ENCODE results near the gene CRNKL1.

The CRNKL1 gene

DNA sequence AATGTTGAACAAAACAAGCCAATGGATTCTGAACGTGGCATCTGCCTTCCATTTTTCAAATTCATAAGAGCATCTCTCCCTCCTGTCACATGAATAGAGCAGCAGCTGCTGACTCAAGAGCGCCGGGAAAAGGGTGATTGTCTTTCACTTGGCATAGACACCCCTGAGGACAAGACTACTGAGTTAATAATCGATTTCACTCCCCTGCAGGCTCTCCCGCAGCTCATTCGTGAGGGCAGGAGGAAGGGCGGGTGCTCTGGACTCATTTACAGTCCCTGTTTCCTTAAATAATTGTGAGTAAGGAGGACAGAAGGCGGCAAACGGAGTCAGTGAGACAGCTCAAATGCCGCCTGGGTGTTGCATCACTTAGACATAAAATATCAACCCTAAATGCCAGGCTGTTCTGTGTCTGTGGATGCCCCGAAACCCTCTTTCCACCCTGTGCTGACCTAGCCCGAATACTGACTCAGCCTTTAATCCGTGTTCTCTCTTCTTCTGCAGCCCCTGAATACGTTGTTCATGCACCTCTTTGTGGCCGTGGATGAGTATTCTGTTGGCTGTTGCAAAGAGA, 21.6 kb upstream of the CRNKL1 start:
- Histone ChIP-seq H3K4me3 (no peak overlapping the region), H3K27ac (no peak overlapping the region), H3K36me3 (ENCODE audit: insufficient read depth, low read length) (no peaks in the 10 kb centered on the region), H3K9ac (ENCODE audit: insufficient read length) (no peak overlapping the region), H3K9me3 (ENCODE audit: low read depth, low read length) (no peaks in the 10 kb centered on the region)
- DNase-seq (ENCODE audit: low read depth, low spot score), result no peak
- TF ChIP-seq FOXP2 (optimal IDR thresholded peaks at IDR 0.05; ENCODE audit: control extremely low read depth, extremely low read length, insufficient read depth), result no peak
- TF ChIP-seq POLR2AphosphoS5 (IDR thresholded peaks at IDR 0.05; ENCODE audit: borderline replicate concordance, low read depth, low read length), result no peak
- no peak for TF ChIP-seq EZH2 (IDR thresholded peaks at IDR 0.05)

GRCh38 chr20:20070871-20071726, 18.8 kb upstream of the CRNKL1 start:
- Histone ChIP-seq H3K4me3 (no peak overlapping the region), H3K27ac (no peak overlapping the region), H3K9me3 (ENCODE audit: low read depth, low read length) (no peaks in the 10 kb centered on the region), H3K36me3 (ENCODE audit: insufficient read depth, low read length) (no peaks in the 10 kb centered on the region), H3K9ac (ENCODE audit: insufficient read length) (no peak overlapping the region)
- TF ChIP-seq EZH2 (IDR thresholded peaks at IDR 0.05) (no peak), POLR2AphosphoS5 (IDR thresholded peaks at IDR 0.05; ENCODE audit: borderline replicate concordance, low read depth, low read length) (no peak), FOXP2 (optimal IDR thresholded peaks at IDR 0.05; ENCODE audit: control extremely low read depth, extremely low read length, insufficient read depth) (no peak)
- DNase-seq (ENCODE audit: low read depth, low spot score), result no peak

- no peak for TF ChIP-seq EZH2 (IDR thresholded peaks at IDR 0.05)
- Histone ChIP-seq H3K36me3 (ENCODE audit: insufficient read depth, low read length) (no peaks in the 10 kb centered on the region), H3K9ac (ENCODE audit: insufficient read length) (no peak overlapping the region), H3K9me3 (ENCODE audit: low read depth, low read length) (no peaks in the 10 kb centered on the region), H3K27ac (no peak overlapping the region), H3K4me3 (no peak overlapping the region)
- DNase-seq (ENCODE audit: low read depth, low spot score), result no peak
These were observed 13.1 kb upstream of the CRNKL1 start for GRCh38 chr20:20065361-20065760.

DNA sequence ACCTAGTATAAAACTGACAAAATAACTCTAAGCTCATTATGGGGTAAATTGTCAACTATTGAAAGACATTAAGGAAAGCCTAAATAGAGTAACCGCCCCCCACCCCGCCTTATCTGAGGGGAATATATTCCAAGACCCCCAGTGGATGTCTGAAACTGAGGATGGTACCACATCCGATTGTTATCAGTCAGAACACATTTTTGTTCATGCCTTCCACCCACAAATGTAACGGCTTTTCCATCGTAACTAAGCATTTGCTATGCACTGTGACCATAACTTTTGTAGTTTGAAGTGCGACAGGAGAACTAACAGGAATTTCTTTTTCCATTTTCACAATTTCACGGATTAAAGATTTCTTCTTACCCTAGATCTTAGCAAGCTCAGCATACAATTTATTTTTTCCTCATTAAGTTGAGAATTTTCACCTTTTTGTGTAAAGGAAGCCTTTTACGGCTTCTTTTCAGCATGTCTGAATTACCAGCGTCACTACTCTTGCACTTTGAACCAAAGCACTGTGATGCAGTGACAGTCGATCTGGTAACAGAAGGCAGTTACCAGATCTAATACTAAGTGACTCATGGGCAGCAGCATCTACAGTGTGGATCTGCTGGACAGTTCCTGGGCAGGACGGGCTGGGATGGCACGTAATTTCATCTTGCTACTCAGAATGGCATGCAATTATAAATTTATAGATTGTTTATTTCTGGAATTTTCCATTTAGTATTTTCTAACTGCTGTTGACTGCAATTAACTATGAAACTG, 11.9 kb upstream of the CRNKL1 start:
- no peaks in the 10 kb centered on the region for H3K36me3 ChIP-seq (ENCODE audit: insufficient read depth, low read length)
- H3K9ac ChIP-seq (ENCODE audit: insufficient read length), result no peak overlapping the region
- DNase-seq (ENCODE audit: low read depth, low spot score), result no peak
- no peaks in the 10 kb centered on the region for H3K9me3 ChIP-seq (ENCODE audit: low read depth, low read length)
- H3K27ac ChIP-seq, result no peak overlapping the region
- no peak for TF ChIP-seq POLR2AphosphoS5 (IDR thresholded peaks at IDR 0.05; ENCODE audit: borderline replicate concordance, low read depth, low read length)
- TF ChIP-seq FOXP2 (optimal IDR thresholded peaks at IDR 0.05; ENCODE audit: control extremely low read depth, extremely low read length, insufficient read depth), result no peak
- no peak for TF ChIP-seq EZH2 (IDR thresholded peaks at IDR 0.05)
- no peak overlapping the region for H3K4me3 ChIP-seq

- no peak overlapping the region for H3K4me3 ChIP-seq
- no peak for TF ChIP-seq POLR2AphosphoS5 (IDR thresholded peaks at IDR 0.05; ENCODE audit: borderline replicate concordance, low read depth, low read length)
- TF ChIP-seq EZH2 (IDR thresholded peaks at IDR 0.05), result no peak
- no peak for TF ChIP-seq FOXP2 (optimal IDR thresholded peaks at IDR 0.05; ENCODE audit: control extremely low read depth, extremely low read length, insufficient read depth)
- no peaks in the 10 kb centered on the region for H3K36me3 ChIP-seq (ENCODE audit: insufficient read depth, low read length)
- H3K9me3 ChIP-seq (ENCODE audit: low read depth, low read length), result no peaks in the 10 kb centered on the region
- H3K9ac ChIP-seq (ENCODE audit: insufficient read length), result no peak overlapping the region
- no peak for DNase-seq (ENCODE audit: low read depth, low spot score)
- no peak overlapping the region for H3K27ac ChIP-seq
These were observed 8.2 kb upstream of the CRNKL1 start for GRCh38 chr20:20060234-20060998.

- peaks cover 38% of the 10 kb centered on the region for H3K36me3 ChIP-seq (ENCODE audit: insufficient read depth, low read length)
- no peak for DNase-seq (ENCODE audit: low read depth, low spot score)
- TF ChIP-seq EZH2 (IDR thresholded peaks at IDR 0.05) (no peak), FOXP2 (optimal IDR thresholded peaks at IDR 0.05; ENCODE audit: control extremely low read depth, extremely low read length, insufficient read depth) (no peak), POLR2AphosphoS5 (IDR thresholded peaks at IDR 0.05; ENCODE audit: borderline replicate concordance, low read depth, low read length) (no peak)
- peak overlapping the region; percentile 38; the same call in 1 of the 2 replicates for H3K27ac ChIP-seq
- H3K9ac ChIP-seq (ENCODE audit: insufficient read length), result peak overlapping the region; percentile 91
- peak overlapping the region; percentile 96 for H3K4me3 ChIP-seq
- H3K9me3 ChIP-seq (ENCODE audit: low read depth, low read length), result no peaks in the 10 kb centered on the region
These were observed 546 bp downstream of the CRNKL1 start for GRCh38 chr20:20051767-20052073.

- H3K4me3 ChIP-seq, result no peak overlapping the region
- H3K9ac ChIP-seq (ENCODE audit: insufficient read length), result no peak overlapping the region
- H3K27ac ChIP-seq, result no peak overlapping the region
- DNase-seq (ENCODE audit: low read depth, low spot score), result no peak
- TF ChIP-seq POLR2AphosphoS5 (IDR thresholded peaks at IDR 0.05; ENCODE audit: borderline replicate concordance, low read depth, low read length) (no peak), EZH2 (IDR thresholded peaks at IDR 0.05) (no peak), FOXP2 (optimal IDR thresholded peaks at IDR 0.05; ENCODE audit: control extremely low read depth, extremely low read length, insufficient read depth) (no peak)
- no peaks in the 10 kb centered on the region for H3K9me3 ChIP-seq (ENCODE audit: low read depth, low read length)
- H3K36me3 ChIP-seq (ENCODE audit: insufficient read depth, low read length), result peaks cover 98% of the 10 kb centered on the region
These were observed 12.4 kb downstream of the CRNKL1 start for GRCh38 chr20:20039752-20040387.

Measured in SK-N-MC (cell line).